ENCODE results near the gene GRAPL.
A peak's percentile ranks its signal among the peaks of the same experiment; 100 is the strongest.
"Not testable (repeated sequence)": the region's sequence is repeated elsewhere in the genome, so short reads cannot be mapped to it uniquely, and the experiment has no call there.

GRAPL gene

GRCh38 chr17:19187883-19188869 lies 60.8 kb downstream of the GRAPL start:
- H3K27me3 ChIP-seq (ENCODE audit: insufficient read depth, low read length); H3K9ac ChIP-seq (ENCODE audit: low read length); H2AFZ ChIP-seq (ENCODE audit: low read length); H3K79me2 ChIP-seq (ENCODE audit: insufficient read depth, low read length); H3F3A ChIP-seq (ENCODE audit: insufficient read depth, low read length); H3K36me3 ChIP-seq (ENCODE audit: insufficient read depth, low read length); H4K20me1 ChIP-seq (ENCODE audit: insufficient read depth, low read length); H3K4me1 ChIP-seq (ENCODE audit: insufficient read depth, low read length, severe bottlenecking); H3K4me2 ChIP-seq (ENCODE audit: low read length); H3K4me3 ChIP-seq (ENCODE audit: low read depth, low read length, poor library complexity, severe bottlenecking); H3K9me2 ChIP-seq (ENCODE audit: low read depth, low read length); H3K9me3 ChIP-seq (ENCODE audit: low read length); H3K27ac ChIP-seq (ENCODE audit: low read depth, low read length, poor library complexity, severe bottlenecking): not testable (repeated sequence)

GRCh38 chr17:19188870-19189708 lies 61.7 kb downstream of the GRAPL start:
- not testable (repeated sequence) for H3K4me1 ChIP-seq (ENCODE audit: insufficient read depth, low read length, severe bottlenecking)

GRCh38 chr17:19189781-19190405 lies 62.5 kb downstream of the GRAPL start:
- H3K4me1 ChIP-seq (ENCODE audit: insufficient read depth, low read length, severe bottlenecking); H3K4me2 ChIP-seq (ENCODE audit: low read length); H3K36me3 ChIP-seq (ENCODE audit: insufficient read depth, low read length); H3K27ac ChIP-seq (ENCODE audit: low read depth, low read length, poor library complexity, severe bottlenecking); H4K20me1 ChIP-seq (ENCODE audit: insufficient read depth, low read length); H3K4me3 ChIP-seq (ENCODE audit: low read depth, low read length, poor library complexity, severe bottlenecking); H3K9ac ChIP-seq (ENCODE audit: low read length); H3F3A ChIP-seq (ENCODE audit: insufficient read depth, low read length); H3K9me3 ChIP-seq (ENCODE audit: low read length); H3K27me3 ChIP-seq (ENCODE audit: insufficient read depth, low read length); H3K9me2 ChIP-seq (ENCODE audit: low read depth, low read length); H3K79me2 ChIP-seq (ENCODE audit: insufficient read depth, low read length); H2AFZ ChIP-seq (ENCODE audit: low read length): not testable (repeated sequence)

More at GRCh38 chr17:19188870-19189708, 61.7 kb downstream of the GRAPL start:
- not testable (repeated sequence) for H3K79me2 ChIP-seq (ENCODE audit: insufficient read depth, low read length); H3K9me2 ChIP-seq (ENCODE audit: low read depth, low read length); H2AFZ ChIP-seq (ENCODE audit: low read length); H3K9ac ChIP-seq (ENCODE audit: low read length); H3K27me3 ChIP-seq (ENCODE audit: insufficient read depth, low read length); H3K27ac ChIP-seq (ENCODE audit: low read depth, low read length, poor library complexity, severe bottlenecking); H3K4me2 ChIP-seq (ENCODE audit: low read length); H4K20me1 ChIP-seq (ENCODE audit: insufficient read depth, low read length); H3K9me3 ChIP-seq (ENCODE audit: low read length); H3K36me3 ChIP-seq (ENCODE audit: insufficient read depth, low read length); H3K4me3 ChIP-seq (ENCODE audit: low read depth, low read length, poor library complexity, severe bottlenecking); H3F3A ChIP-seq (ENCODE audit: insufficient read depth, low read length)

GRCh38 chr17:19196382-19197204 lies 69.2 kb downstream of the GRAPL start:
- H3K79me2 ChIP-seq (ENCODE audit: insufficient read depth, low read length); H4K20me1 ChIP-seq (ENCODE audit: insufficient read depth, low read length); H2AFZ ChIP-seq (ENCODE audit: low read length); H3K4me1 ChIP-seq (ENCODE audit: insufficient read depth, low read length, severe bottlenecking); H3K9me2 ChIP-seq (ENCODE audit: low read depth, low read length); H3K27me3 ChIP-seq (ENCODE audit: insufficient read depth, low read length); H3F3A ChIP-seq (ENCODE audit: insufficient read depth, low read length); H3K27ac ChIP-seq (ENCODE audit: low read depth, low read length, poor library complexity, severe bottlenecking); H3K9me3 ChIP-seq (ENCODE audit: low read length); H3K36me3 ChIP-seq (ENCODE audit: insufficient read depth, low read length); H3K9ac ChIP-seq (ENCODE audit: low read length); H3K4me2 ChIP-seq (ENCODE audit: low read length): not testable (repeated sequence)
- H3K4me3 ChIP-seq (ENCODE audit: low read depth, low read length, poor library complexity, severe bottlenecking), result peak overlapping the region; percentile 50

GRCh38 chr17:19202448-19202847 lies 75.1 kb downstream of the GRAPL start:
- not testable (repeated sequence) for H3K79me2 ChIP-seq (ENCODE audit: insufficient read depth, low read length); H3K4me3 ChIP-seq (ENCODE audit: low read depth, low read length, poor library complexity, severe bottlenecking); H3K27me3 ChIP-seq (ENCODE audit: insufficient read depth, low read length); H3K9ac ChIP-seq (ENCODE audit: low read length); H3K4me2 ChIP-seq (ENCODE audit: low read length); H2AFZ ChIP-seq (ENCODE audit: low read length); H3K9me3 ChIP-seq (ENCODE audit: low read length); H3K27ac ChIP-seq (ENCODE audit: low read depth, low read length, poor library complexity, severe bottlenecking); H3K9me2 ChIP-seq (ENCODE audit: low read depth, low read length); H3F3A ChIP-seq (ENCODE audit: insufficient read depth, low read length); H3K4me1 ChIP-seq (ENCODE audit: insufficient read depth, low read length, severe bottlenecking); H3K36me3 ChIP-seq (ENCODE audit: insufficient read depth, low read length); H4K20me1 ChIP-seq (ENCODE audit: insufficient read depth, low read length)

GRCh38 chr17:19203429-19203828 lies 76.0 kb downstream of the GRAPL start:
- H2AFZ ChIP-seq (ENCODE audit: low read length); H3F3A ChIP-seq (ENCODE audit: insufficient read depth, low read length); H3K36me3 ChIP-seq (ENCODE audit: insufficient read depth, low read length); H3K27ac ChIP-seq (ENCODE audit: low read depth, low read length, poor library complexity, severe bottlenecking); H3K4me2 ChIP-seq (ENCODE audit: low read length); H3K9ac ChIP-seq (ENCODE audit: low read length); H3K4me1 ChIP-seq (ENCODE audit: insufficient read depth, low read length, severe bottlenecking); H3K79me2 ChIP-seq (ENCODE audit: insufficient read depth, low read length); H4K20me1 ChIP-seq (ENCODE audit: insufficient read depth, low read length); H3K27me3 ChIP-seq (ENCODE audit: insufficient read depth, low read length); H3K9me2 ChIP-seq (ENCODE audit: low read depth, low read length); H3K9me3 ChIP-seq (ENCODE audit: low read length); H3K4me3 ChIP-seq (ENCODE audit: low read depth, low read length, poor library complexity, severe bottlenecking): not testable (repeated sequence)

Measured in OCI-LY1 (cell line).